GM19328 (cell line): ENCODE data around the gene S100A14.
"Not testable (repeated sequence)": the region's sequence is repeated elsewhere in the genome, so short reads cannot be mapped to it uniquely, and the experiment has no call there.

Experiments used
- ATAC-seq: cut with Tn5 transposase; IDR thresholded peaks from one replicate; pipeline ENCODE4 v1.9.1; 2021; ENCODE audit warnings: mild to moderate bottlenecking, moderate library complexity; ENCODE audit not compliant: unreplicated experiment

S100A14 gene

DNA sequence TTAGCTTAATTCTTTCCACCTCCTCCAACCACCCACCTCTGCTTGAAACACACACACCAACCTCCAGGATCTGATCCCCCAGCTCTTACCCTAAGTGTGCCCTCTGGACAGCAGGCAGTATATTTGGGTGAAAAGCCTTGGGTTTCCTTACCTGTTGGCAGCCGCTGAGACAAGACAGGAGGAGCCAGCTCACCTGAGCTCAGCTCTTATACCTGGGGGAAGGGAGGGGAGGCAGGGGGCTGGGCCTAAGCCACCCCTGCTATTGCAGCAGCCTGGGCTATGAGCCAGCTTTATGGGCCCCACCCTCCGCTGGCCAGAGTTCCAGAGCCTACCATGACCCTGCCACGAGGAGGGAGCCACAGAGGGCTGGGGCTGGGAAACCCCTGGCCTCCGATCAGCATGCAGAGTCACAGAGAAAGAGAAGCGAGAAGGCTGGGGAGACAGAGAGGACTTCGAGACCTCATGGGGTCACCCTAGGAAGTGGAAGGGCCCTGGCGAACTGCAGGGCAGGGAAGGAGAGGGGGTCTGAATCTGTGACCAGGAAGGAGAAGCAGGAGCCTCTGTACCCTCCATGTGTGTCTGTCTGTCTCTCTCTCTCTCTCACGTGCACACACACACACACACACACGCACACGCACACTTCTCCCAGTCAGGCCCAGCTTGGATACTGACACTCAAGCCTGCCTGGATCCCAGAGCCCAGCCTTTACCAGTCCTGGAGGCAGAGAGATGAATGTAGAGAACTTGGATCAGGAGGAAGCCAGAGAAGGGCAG, at the start of gene S100A14:
Gene S100A14, minus strand, starts transcription at position 182 of the 773 bp plus-strand sequence. CDS start 467 bp downstream, outside the sequence.
- no peak for ATAC-seq

DNA sequence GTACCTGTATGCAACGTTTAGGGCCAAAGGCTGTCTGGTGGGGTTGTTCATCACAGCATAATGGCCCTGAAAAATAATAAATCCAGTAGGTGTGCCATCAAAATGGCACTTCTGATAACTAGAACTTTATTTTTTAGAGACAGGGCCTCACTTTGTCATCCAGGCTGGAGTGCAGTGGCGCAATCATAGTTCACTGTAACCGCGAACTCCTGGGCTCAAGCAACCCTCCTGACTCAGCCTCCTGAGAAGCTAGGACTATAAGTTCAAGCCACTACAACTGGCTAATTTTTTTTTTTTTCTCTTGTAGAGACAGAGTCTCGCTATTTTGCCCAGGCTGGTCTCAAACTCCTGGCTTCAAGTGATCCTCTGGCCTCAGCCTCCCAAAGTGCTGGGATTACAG, 47.1 kb upstream of the S100A14 start:
- no peak for ATAC-seq

DNA sequence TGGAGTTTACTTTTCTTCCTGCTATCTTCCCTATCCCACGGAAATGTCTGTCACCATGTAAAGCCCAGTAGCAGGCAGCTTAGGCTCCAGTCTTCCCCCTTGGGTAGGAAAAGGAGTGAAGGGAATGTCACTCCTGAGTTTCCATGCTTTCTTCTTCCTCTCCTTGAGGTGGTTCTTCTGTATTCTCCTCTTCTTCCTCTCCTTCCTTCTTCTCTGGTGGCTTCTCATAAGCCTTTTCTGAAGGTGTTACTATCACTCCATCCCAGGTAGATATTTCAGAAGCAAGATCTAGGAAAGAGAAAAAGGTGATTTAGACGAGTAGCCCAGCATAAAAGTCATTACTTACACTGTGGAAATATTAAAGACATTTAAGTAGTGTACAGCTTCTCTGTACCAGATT, 46.1 kb upstream of the S100A14 start:
- ATAC-seq, result no peak

DNA sequence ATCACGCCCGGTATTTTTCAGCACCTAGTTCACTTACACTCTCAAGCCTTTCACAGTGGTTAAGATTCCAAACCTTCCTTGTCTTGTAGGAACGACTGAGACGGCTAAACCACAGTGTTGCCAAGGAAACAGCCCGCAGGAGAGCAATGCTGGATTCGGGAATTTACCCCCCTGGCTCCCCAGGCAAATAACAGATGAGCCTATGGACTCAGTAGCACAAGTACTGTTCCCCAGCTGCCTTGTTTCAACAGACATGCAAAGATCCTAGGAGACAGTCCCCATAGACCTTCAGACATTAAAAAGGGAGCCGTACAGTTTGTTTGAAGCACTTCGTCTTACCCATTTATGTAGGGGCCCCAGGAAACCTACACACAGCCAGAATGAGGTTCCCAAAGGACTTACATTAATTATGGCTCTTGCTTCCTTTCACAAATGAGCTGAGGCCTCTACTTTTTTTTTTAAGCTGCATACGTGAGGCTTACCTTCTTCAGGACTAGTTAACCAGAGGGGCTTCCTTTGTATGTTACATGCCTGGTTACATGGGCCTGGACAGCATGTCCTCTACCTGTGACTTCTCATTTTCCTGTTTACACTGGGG, 45.1 kb upstream of the S100A14 start:
- no peak for ATAC-seq

DNA sequence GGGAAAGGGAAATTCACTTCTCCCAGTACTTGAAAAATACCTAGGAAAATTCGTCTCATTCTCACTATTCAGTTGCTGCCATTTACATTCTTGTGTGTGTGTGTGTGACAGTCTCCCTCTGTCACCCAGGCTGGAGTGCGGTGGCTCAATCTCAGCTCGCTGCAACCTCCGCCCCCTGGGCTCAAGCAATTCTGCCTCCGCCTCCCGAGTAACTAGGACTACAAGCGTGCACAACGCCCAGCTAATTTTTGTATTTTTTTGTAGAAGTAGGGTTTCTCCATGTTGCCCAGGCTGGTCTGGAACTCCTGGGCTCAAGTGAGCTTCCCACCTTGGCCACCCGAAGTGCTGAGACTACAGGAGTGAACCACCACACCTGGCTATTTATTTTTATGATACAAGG, 43.5 kb upstream of the S100A14 start:
- ATAC-seq, result no peak

DNA sequence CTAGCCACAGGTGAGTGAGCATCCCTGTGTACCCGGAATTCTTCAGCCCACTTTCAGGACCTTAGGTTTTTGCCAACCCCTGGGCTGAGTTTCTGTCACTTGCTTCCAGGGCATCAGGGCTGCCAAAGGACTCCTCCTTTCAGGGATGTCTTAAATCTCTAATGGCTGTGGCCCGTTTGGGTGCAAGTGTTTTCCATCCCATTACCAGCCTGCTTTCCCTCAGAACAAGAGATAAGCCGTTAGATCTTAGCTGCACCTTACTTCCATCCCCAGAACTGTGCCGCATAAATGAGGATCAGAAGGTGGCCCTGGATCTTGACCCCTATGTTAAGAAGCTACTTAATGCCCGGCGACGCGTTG, 43.0 kb upstream of the S100A14 start:
- no peak for ATAC-seq

DNA sequence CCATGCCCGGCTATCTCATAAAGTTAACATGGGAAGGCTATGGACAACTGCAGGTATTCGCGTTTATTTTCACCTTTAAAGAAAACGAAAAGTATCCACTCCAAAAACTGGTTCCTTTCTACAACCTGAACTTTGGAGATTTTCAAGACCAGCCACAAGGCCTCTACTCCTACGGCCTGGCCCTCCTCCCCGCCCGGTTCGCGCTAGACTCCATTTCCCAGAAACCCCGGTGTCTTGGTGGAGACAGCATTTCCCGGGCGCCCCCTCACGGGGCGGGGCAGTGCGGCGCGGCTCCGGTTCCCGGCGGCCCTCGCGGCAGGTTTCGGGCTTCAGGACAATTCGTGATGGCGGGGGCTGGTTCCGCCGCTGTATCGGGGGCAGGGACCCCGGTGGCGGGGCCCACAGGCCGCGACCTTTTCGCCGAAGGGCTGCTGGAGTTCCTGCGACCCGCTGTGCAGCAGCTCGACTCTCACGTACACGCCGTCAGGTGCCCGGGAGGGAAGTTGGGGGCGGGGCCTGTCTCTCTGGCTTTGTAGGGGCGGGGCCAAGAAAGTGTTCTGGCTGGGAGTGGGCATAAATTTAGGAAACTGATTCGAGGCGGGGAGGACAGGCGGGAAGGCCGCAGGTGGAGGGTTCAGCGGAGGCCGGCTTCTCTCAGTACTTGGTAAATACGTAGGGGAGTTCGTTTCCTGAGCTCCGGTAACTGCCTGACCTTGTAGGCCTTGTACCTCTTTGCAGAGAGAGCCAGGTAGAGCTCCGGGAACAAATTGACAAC, 42.5 kb upstream of the S100A14 start, which contains the start of gene SNAPIN:
Gene SNAPIN, plus strand, starts transcription at position 304 of the 775 bp plus-strand sequence. Its CDS starts 41 bp downstream, at position 345.
- ATAC-seq, result peak; percentile 78

DNA sequence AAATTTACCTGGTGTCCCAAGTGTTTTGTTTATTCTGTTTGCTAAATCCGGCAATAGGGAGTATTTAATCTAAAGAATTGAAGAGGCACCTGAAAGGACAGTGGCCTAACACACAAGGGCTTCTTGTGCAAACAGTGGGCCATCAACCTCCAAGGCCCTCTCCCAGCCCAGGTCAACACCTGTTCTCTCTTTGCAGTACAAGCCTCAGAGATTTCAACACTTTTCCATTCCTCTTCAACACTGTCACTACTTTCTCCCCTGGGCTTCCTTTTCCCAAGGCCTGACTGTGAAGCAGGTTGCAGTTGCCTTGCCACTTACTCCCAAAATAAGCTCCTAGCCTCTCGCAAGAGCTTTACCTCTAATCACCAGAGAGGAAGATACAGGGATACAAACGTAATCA, 39.2 kb upstream of the S100A14 start:
- ATAC-seq, result no peak

DNA sequence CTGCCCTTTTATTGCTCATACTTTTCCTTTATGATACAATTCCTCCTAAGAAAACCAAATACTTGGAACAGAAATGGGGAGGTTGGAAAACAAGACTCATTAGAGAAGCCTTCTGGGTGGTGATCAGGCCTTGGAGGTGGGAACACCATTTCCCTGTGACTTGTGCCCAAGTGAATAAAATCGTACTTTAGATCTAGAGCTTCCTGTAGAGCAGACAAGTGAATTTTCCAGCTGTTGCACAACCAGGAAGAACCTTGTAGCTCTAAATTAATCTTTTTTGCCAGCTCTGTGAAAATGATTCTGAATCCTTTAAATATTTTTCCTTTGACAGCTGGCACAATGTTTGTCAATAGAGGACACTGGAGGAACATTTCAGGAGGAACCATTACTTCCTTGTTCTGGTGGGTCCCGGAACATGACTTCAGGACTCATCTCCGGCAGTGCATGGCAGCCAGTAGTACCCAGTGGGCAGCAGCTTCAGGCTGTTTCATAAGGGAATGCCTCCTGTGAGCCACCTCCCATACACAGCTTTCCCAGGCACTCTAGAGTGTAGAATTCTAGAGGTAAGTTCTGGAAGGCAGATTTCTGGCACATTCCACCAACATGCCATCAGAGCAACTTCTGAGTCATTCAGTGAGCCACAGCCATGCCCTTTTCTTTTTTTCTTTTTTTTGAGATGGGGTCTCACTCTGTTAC, 36.8 kb upstream of the S100A14 start:
- no peak for ATAC-seq

DNA sequence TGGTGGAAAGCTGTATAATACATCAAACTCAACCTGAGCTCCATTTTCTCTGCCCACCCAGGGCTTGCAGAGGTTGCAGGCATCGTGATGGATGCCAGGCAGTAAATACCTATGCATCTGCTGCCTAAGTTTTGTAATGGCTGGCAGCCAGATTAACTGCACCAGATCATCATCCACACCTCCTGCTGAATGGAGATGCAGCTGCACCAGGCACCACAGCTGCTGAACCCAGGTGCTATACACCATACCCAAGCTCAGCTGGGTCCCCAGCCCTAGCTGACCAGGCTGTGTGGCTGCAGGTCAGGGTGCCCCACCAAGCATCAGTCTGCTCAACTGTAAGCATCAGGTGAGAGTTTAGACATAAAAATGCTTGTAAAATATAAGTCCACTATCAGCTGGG, 35.6 kb upstream of the S100A14 start:
- ATAC-seq, result no peak

DNA sequence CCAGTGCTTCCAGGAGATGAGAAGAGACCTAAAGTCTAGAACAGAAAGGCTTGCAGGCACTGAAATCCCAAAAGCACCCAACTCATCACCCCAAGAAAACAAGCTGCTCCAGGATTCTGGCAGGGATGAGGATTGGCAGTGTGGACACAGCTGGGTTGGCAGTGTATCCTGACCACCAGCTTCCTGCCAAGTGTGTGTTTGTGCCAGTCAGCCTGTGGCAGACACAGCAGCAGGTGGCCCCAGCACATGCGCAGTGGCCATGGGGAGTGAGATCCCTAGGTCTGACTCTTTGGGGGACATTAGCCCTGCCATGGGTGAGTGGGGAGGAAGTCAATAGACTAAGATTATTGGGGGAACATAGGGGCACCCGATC, 33.7 kb upstream of the S100A14 start:
- ATAC-seq, result no peak

DNA sequence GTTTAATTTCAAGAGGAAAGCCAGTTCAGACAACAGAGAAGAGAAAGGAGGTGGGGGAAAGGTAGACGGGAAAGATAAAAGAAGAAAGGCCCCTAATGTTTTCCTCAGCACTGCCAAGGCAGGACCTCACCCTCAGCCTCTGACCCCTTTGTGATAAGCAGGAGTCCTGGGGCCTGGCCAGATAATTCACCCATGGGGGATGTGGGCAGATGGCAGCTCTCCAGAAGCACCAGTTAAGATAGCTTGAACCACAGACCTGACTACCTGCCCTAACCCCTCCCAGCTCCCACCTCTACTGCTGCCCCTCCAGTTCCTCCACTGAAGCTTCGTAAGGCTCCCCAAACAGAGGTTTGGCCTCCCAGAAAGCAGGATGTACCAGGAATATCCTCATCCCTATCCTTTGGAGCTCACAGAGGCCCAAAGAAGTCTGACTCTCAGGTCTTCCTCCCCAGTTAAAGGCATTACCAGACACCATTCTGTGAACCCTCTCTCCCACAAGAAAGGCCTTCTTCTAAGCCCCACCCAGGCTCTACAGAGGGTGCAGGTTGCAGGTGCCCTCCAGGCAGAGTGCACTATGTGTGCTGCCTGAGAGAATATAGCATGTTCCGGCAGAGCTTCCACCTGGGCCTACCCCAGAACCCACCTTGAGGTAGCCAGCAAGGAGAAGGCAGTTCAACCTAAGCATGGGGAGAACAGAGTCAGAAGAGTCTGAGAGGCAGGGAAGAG, 33.2 kb upstream of the S100A14 start:
- ATAC-seq, result no peak

DNA sequence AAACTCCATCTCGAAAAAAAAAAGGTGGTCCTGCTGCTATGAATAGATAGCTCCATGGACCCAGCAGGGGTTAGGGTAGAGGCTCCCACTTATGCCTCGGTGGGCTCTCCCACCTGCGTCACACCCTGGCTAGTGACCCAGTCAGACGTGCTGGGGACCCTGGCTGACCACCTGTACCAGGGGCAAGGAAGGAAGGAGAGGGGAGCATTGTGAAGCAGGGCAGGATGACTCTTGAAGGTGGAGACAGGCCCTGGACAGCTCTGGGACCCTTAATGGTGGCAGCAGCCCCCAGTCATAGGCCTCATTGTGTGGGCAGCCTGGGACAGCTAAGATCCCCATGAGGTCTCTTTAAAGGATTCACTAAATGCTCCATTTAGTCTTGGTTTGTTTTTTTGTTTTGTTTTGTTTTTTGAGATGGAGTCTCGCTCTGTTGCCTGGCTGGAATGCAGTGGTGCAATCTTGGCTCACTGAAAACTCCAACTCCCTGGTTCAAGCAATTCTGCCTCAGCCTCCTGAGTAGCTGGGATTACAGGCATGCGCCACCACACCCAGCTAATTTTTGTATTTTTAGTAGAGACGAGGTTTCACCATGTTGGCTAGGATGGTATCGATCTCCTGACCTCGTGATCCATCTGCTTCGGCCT, 32.0 kb upstream of the S100A14 start:
- no peak for ATAC-seq

DNA sequence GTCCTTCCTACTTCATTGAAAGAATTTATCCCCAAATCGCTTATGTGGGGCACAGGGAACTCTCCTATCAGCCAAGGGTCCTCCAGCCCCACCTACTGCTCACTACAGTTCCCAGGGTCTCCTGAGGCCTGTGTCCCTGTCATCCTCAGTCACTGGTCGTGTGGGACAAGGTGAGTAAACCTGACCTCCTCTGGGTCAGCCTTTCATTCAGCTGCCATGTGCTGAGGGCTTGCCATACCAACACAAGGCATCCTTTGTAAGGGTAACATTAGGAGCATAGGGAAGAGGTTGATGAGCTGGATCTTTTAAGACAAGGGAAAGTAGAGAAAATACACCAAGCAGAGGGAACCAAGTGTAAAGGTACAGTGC, 31.2 kb upstream of the S100A14 start:
- no peak for ATAC-seq

DNA sequence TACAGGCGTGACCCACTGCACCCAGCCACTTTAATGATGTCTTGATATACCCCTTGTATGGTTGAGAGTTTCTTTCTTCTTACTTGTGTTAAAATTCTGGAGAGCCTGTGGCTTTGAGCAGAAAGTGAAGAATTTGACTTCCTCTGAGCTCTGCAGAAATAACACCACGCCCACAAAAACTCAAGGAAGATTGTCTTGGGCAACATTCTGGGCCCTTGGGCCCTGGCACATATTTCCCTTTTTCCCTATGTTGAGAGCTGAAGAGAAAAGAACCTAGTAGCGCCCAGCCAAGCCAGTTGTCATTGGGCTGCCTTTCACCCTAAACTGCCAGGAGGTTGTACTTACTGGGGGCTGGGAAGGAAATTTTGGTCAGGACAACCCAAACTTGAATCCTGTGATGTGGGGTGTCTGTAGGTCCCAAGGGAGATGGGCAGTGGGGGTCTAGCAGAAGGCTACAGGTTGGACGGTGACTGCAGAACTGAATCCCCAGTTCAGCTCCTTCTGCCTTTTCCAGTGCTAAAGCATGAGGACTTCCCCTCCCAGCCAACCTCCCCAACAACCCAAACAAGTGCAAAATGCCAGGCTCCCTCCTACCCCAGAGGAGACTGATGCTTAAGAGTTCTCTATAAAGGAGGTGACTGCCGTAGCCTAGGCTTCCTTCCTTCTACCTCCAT, 30.7 kb upstream of the S100A14 start:
- ATAC-seq, result no peak

DNA sequence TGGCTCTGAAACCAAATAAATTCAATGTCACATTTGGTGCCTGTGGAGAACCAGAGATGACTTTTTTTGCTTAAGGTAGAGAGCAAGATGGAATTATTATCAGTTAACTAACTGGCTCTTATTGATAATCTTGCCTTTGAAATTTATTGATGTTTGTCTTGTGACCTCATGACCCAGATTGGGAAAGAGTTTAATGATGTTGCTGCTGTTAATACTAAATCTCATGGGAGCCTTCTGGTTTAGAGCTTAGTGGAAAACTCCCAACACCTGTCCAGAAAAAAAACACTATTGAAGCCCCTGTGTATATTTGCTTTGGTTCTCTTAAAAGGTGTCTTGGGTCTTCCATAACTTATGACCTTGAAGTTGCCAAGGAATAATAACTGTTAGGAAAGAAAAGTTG, 27.7 kb upstream of the S100A14 start:
- no peak for ATAC-seq

DNA sequence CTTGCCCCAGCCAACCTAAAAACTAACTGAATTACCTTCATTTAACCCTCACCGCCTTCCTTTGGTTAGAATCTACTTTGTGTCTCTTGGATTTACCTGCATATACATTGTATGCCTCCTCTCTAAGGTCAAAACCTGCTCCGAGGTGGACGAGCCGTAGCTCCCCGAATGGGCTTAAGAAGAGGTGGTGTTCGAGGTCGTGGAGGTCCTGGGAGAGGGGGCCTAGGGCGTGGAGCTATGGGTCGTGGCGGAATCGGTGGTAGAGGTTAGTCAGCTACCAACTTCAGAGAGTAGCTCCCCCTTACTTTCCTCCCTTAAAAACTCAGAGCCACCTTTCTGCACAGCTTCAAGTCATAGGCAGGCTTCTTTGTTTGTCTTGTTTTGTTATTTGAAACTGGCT, 27.0 kb upstream of the S100A14 start:
- ATAC-seq, result no peak

DNA sequence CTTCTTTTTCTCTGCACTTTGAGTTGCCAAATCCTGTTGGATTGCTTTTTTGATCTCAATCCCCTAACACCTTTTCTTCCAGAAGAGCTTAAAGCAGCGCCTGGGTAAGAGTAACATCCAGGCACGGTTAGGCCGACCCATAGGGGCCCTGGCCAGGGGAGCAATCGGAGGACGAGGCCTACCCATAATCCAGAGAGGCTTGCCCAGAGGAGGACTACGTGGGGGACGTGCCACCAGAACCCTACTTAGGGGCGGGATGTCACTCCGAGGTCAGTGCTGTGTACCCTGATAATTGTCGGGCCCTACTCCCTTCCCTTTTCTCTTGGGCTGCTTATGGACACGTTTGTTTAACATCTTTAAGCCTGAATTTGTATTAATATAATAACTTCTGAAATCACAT, 26.0 kb upstream of the S100A14 start:
- no peak for ATAC-seq

DNA sequence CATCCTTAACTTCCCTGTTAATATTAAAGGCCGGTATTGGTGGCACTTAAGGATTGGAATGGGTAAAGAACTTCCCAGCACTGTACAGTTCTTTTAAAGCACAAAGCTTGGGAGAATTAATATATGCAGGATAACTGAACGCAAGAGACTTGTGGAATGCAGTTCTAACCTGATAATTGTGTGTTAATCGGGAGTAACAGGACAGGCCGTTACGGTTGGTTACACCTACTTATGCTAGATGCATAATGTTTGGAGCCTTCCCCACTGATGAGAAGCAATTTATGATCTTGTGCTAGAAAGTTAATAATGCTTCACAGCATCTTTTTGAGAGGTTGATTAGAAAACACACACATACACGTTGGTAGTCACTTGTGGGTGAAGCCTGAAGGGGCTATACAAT, 24.7 kb upstream of the S100A14 start:
- no peak for ATAC-seq

DNA sequence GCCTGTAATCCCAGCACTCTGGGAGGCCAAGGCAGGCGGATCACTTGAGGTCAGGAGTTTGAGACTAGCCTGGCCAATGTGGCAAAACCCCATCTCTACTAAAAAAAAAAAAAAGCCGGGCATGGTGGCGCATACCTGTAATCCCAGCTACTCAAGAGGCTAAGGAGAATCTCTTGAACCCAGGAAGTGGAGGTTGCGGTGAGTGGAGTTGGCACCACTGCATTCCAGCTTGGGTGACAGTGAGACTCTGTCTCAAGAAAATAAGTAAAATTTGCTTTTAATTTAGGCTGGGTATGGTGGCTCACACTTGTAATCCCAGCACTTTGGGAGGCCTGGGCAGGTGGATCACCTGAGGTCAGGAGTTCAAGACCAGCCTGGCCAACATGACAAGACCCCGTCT, 24.1 kb upstream of the S100A14 start:
- ATAC-seq, result not testable (repeated sequence)
